ENCODE data around the gene POGLUT2.
A peak's percentile ranks its signal among the peaks of the same experiment; 100 is the strongest.

Gene POGLUT2

GRCh38 chr13:102805680-102806079, 6.9 kb upstream of the POGLUT2 start:
- DNase-seq (ENCODE audit: low read depth) = no peak
- H3K4me3 ChIP-seq (ENCODE audit: low read depth, low read length) = no peak overlapping the region
- TF ChIP-seq CTCF (conservative IDR thresholded peaks at IDR 0.05; ENCODE audit: low read depth, low read length) = no peak

- H3K4me3 ChIP-seq (ENCODE audit: low read depth, low read length) = peak overlapping the region; percentile 95
- TF ChIP-seq CTCF (conservative IDR thresholded peaks at IDR 0.05; ENCODE audit: low read depth, low read length) = peak; percentile 73
- DNase-seq (ENCODE audit: low read depth) = peak; percentile 82
Measured at GRCh38 chr13:102800145-102801041, 1.6 kb upstream of the POGLUT2 start.

GRCh38 chr13:102799426-102800144, 809 bp upstream of the POGLUT2 start:
- peak; percentile 21 for DNase-seq (ENCODE audit: low read depth)
- peak overlapping the region; percentile 95 for H3K4me3 ChIP-seq (ENCODE audit: low read depth, low read length)
- TF ChIP-seq CTCF (conservative IDR thresholded peaks at IDR 0.05; ENCODE audit: low read depth, low read length) = no peak

- H3K4me3 ChIP-seq (ENCODE audit: low read depth, low read length) = no peak overlapping the region
- no peak for DNase-seq (ENCODE audit: low read depth)
- TF ChIP-seq CTCF (conservative IDR thresholded peaks at IDR 0.05; ENCODE audit: low read depth, low read length) = no peak
Measured at GRCh38 chr13:102793611-102794355, 5.0 kb downstream of the POGLUT2 start.

GRCh38 chr13:102792396-102792795, 6.4 kb downstream of the POGLUT2 start:
- no peak overlapping the region for H3K4me3 ChIP-seq (ENCODE audit: low read depth, low read length)
- DNase-seq (ENCODE audit: low read depth) = no peak
- TF ChIP-seq CTCF (conservative IDR thresholded peaks at IDR 0.05; ENCODE audit: low read depth, low read length) = no peak

- TF ChIP-seq CTCF (conservative IDR thresholded peaks at IDR 0.05; ENCODE audit: low read depth, low read length) = no peak
- no peak for DNase-seq (ENCODE audit: low read depth)
- no peak overlapping the region for H3K4me3 ChIP-seq (ENCODE audit: low read depth, low read length)
Measured at GRCh38 chr13:102788683-102789082, 10.1 kb downstream of the POGLUT2 start.
